NCI-H510A (cell line): ENCODE measurements around the gene TSC22D1.

Experiments
- DNase-seq: peaks from one replicate; lab custom pipeline; 2025; lab: John Stamatoyannopoulos, UW

TSC22D1 gene

DNA sequence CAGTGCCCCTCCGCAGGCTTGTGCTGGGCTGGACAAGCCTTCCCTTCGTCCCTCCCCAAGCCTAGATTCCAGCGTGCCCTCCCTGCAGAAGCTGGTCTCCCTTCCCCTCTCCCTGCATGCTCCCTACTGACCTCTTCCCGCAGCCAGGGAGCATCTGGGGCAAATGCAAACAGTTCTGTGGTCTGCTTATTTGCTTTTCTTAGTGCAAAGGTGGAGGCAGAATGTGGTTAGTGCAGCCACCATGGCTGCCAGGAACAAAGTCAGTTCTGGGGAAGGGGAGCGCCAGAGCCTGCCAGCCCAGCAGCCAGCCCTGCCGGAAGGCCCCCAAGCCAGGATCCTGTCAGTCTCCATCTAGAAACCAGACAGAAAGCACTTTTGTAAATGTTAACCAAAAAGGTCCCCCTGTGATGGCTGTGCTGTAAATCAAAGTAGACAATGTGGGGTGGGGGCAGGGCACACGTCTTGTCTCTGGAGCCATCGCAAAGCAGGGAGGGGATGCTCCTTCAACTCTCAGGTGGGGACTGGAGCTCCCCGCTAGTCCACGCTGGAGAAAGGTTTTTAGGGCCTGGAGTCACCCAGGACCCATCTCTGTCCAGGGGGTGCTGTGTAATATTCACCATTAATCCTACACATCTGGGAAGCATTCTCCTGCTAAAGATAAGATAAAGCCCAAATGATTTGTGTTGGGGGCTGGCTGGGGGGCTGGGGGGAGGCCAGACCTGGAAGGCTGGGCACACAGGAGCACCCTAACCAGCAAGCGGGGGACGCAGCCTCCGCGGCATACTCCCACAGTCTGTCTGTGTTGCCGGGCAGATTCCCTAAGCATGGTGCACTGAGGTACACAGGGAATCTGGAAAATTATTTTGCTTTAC, 171.6 kb downstream of the TSC22D1 start:
- no peak for DNase-seq

DNA sequence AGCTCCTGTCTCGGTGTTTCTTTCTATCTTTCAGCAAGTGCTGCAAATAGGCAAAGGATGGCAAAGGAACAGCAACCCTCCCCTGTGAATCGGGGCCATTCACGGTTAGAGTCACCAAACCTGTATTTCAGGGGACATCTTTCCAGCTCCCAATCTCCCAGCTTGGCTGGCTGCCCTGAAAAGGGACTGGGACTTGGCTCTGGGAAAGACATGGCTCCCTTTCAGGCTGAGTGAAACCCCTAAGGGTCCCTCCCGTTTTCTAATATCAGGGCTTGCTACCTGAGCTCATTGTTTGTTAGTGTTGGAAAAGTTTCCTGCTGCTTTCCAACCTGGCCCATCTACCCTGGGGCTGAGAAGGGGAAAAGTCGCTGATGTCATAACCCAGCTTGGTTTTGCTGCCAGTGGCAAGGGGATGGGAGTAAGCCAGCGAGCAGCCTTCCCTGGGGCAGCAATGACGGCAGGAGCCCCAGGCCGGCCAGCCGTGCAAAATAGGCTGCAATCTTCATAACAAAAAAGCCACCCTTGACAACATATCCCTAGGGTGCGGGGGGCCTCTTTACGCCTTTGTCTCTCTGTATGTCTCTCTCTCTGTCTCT, 172.6 kb downstream of the TSC22D1 start:
- DNase-seq: no peak

DNA sequence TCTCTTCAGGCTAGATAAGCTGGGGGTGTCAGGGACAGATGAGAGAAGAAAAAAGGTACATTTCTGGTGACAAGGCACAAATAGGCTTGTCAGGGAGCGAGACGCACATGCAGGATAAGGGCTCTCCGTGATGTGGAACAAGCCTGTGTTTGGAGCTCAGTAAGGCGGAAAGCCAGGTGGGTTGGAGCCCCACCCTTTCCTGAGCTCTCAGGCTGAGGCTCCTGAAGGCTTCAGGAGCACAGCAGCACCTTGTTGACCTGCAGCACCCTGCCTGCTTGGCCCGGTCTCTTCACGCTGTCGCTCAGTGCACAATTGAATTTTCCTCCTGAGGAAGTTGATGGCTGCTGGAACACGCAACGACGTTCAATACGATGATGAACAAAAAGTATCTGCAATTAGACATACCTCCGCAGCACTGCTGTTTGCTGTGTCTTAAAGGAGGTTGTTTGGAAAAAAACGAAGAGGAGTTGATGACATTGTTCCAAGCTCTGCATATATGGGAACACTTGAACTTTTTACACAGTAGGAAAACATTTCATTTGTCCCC, 173.2 kb downstream of the TSC22D1 start:
- no peak for DNase-seq

DNA sequence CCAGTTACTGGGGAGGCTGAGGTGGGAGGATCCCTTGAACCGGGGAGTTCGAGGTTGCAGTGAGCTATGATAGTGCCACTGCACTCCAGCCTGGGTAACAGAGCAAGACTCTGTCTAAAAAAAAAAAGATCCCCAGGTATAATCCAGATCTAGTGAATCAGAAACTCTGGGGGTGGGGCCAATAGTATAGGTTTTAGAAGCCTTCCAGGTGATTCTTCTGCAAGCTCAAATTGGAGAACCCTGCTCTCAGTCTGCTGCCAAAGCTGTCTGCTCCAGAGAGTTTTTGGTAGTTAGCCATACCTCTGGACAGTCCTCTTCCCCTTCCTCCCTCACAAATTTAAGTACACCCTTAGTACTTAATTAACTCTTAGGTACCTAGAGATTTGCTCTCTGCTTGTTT, 174.6 kb downstream of the TSC22D1 start:
- no peak for DNase-seq

DNA sequence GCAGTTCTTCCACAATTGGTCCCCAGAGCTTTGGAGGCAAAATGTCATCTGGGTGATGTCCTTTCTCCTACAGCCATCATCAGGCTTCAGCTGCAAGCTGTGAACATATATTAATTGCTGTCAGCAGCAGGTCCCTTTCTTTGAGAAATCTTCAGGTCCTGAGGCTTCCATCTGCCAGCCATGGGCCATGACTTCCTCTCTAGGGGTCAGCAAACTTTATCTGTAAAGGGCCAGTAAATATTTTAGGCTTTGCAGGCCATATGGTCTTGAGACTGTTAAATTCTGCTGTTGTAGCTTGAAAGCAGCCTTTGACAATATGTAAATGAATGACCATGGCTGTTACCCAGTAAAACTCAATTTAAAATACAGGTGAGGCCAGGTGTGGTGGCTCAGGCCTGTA, 175.4 kb downstream of the TSC22D1 start:
- DNase-seq: no peak

DNA sequence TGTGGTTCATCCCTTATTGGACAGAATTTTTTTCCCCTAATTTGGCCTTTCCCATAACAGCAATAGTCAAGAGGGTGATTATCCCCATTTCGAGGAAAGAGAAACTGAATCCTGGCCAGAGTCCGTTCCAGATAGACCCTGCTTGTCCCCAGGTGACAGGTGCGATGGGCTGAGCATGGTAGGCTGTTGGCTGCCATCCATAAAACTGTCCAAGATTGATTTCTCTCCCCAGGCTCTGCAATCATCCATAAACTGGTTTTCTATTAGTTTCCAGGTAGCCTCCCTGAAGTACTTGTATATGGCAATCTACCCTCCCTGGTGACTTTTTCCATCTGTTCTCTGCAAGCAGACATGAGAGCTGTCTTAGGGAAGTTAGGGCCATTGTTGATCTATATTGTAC, 177.1 kb downstream of the TSC22D1 start:
- DNase-seq: no peak

DNA sequence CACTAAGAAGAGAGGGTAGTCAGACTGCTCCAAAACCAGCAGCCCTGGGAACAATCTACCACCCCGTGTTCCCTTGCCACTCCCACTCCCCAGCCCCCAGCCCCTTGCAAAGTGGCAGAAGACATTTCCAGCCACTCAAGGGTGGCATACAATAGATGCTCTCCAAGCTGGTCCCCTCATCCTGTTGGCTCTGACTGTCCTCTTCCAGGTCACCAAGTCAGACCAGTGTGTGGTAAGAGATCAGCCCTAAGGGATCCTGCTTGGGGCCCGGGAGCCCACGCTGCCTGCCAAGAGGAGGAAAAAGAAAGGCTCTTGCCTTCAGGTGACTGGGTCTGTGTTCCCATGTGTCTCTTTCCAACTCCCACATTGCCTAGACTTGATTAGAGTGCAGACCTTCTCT, 177.5 kb downstream of the TSC22D1 start:
- no peak for DNase-seq

DNA sequence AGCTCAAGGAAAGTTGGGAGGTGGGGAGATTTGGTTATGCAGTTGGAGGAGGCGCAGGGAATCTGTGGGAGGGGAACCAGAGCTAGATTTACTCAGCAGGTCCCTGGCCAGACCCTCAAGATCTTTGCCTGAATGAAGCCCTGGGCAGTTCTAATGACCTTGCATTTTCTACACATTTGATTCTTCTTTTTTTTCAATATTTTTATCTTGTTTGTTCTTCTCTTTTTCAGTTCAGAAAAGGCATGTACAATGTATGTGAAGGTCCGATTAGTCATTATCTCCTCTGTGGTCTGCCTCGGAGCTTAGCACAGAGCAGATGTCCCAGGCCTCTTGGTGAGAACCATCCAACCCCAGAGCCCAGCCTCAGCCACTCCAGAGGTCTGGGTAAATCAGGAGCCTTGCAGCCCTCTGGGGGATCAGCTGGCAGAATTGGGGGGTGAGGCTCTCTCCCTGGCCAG, 178.3 kb downstream of the TSC22D1 start:
- no peak for DNase-seq

DNA sequence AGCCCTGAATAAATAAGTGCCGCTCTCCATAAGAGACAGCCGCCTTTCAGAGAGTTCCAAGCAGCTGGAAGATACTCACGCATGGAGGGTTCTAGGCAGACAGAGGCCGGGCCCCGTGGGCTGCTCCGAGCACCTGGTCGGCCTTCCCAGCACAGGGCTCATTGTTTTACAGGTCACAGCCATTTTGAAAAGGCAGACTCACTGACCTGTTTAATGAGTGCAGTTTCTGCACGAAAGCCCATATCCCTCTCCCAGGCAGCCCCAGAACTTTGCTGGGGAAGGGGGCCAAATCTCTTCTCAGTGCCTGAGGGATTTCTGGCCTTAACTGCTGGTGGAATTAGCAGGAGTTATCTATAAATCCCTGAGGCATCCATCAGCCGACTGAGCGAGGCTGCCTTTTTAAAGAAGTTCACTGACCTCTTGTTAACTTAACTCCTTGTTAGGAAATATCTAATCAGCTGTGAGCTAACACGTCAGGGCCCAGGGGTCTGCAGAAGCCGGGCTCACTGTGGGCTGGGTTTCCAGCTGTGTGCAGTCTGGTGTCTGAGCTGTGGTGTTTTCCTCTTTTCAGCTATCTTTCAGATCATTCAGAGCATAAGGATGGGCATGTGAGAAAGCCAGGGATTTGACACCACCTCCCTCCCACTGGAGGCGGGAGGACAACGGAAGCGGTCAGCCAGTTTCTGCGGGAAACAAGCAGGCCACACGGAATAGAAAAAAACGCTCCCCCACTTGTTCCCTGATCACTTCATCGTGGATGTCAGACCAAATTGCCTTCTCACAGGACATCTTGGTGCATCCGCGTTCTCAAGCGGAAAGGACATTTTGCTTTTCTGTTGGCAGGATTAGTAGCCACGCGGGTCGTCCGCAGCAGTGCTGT, 179.2 kb downstream of the TSC22D1 start:
- no peak for DNase-seq

DNA sequence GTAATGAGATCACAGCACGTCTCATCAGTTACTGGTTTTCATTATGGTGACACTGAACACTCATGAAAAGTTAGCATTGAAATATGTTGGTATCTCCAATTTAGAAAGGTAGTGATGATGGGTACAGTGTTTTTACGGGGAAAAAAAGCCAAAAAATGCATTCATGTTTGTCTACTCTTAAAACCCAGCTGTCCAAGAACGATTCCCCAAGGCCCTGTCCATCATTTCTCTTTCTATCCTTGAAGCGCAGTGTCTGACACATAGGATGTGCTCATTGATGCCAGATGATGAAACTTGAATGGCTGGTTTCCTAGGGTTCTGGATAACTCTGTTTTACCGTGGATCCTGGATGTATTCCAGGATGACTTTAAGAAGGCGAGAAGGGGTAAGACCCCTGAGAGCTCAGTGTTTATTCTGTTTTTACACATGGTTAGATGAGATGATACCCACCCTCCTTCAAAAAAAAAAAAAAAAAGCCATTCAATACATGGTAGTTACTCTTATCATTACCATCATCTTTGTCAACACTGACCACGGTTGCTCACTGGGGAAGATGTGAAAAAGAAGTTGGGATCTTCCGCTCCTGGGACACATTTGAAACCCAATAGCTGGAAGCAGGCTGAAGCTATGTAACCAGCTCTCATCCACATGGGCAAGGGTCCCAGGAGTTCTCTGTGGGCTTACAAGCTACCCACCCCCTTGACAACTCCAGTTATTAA, 180.0 kb downstream of the TSC22D1 start:
- no peak for DNase-seq

DNA sequence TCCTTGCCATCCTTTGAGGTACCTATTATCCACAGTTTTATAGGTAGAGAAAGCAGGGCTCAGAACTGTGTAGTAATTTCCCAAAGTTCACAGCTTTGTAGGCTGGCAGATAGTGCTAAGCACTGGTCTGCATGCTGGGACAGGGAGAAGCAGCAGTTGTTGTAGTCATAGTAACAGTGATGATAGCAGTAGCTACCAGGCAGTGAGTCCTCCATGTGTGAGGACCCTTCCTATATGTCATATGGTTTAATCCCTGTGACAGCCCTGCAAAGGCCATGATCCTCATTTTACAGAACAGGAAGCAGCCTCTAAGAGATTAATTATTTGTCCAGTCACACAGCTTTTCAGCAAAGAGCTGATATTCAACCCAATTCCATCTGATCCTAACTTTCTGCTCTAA, 181.5 kb downstream of the TSC22D1 start:
- no peak for DNase-seq

DNA sequence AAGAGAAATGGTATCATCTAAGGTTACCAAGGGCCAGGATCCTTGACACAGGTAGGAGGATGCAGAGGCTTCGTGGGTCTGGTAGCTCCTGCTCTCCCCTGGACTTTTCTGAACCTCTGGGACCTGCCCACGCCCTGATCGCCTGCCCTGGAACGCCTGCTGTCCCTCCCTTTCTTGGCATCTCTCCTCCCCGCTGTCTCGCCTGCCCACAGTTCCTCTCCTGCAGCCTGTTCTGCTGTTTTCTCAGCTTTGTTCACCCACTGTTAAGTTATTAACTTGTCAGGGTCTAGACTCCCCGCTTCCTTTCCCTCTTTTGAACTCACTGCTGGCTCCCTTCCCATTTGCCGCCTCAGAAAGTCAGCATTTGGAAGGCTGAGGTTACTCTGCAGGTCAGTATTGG, 182.7 kb downstream of the TSC22D1 start:
- DNase-seq: no peak

DNA sequence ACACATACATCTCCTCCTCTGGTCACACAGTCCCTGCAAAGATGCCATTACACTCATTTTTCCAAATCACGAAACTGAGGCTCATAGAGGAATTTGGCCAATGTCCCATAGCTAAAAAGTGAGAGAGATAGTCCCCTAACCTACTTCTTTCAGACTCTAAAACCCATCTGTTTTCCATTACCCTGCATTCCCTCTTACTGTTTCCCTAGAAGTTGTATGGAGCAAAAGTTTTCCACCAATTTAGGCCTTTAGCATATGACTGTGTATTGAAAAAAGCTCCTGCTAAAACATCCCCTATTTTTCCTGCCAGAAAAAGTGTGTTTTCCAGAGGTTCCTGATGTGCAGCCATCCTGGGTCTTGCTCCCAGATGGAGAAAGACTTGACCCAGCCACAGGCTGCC, 186.3 kb downstream of the TSC22D1 start:
- DNase-seq: no peak

DNA sequence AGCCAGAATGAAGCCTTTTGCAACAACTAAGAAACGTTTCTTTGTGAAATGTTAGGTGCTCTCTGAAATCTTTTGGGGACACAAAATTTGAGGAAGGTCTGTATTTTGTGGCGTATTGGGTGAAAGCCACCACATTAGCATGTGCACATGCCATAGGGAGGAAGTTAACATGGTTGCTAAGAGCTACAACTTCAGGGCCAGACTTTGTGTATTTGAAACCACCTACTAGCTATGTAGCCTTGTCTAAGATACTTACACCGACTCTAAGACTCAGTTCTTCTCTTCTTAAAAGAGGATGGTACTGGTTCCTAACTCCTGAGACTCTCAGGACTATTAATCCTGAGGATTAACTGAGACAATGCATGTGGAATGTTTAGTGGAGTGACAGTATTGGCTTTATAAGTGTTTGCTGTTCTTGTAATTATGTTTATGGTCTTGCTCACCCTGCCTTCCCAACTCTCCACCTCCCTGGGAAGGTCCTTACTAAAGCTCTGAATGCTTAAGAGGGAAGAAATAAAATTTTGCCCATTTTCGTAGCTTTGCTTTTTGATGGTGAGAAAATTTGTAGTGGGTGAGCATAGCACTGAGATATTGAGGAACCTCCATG, 187.0 kb downstream of the TSC22D1 start:
- DNase-seq: no peak

DNA sequence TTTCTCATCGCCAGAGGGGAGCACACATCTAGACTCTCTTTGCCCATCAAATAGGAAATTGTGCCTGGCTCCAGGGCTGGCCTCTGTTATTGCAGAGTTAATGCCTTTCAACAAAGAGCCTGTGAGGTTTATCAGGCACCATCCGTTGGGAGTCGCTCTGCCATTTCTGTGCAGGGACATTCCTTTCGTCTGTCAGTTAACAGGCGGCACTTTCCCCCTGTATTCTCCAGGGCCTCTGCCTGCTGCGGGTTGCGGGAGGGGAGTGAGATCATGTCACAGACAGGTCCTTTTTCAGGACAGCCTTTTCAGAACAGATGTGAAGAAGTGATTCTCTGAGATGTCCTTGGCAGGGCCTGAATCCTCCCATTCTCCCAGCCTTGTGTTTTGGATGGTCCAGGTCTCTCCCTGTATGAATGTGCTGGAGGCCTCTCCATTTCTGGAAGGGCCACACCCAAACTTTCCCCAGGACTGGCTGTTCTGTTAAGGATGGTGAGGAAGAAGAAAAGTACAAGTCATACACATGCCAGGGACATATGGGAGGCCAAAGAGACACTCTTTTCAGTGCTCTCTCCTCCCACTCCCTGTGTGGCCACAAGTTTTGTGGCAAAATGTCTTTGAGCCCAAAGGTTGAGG, 187.6 kb downstream of the TSC22D1 start:
- DNase-seq: no peak

DNA sequence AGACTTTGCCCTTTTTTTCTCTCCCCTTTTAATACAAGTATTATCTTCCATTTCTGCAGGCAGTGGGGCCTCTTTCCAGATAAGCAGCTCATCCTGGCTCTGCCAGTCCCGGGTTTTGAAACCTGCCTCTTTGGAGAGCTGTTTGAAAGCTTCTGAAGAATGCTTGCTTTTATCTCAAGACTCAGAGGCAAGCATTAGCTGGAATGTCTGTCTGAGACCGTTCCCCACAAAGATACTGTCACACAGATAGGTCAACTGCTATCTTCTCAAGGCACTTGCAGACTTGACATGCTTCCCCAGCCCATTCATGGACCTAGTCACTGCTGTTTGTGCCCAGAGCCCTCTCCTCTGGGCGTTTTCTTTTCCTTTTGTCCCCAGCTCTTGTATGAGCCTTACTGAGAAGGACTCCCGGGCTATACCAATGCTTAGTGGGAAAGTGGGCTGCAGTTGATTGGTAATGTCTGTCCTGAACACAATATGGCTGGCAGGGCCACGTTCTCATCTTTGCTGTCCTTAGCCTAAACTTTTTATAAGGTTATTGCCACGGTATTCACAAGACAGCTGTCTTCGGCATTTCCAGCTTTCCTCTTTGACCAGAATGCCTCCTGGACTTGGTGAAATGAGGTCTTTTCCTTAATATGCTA, 189.1 kb downstream of the TSC22D1 start:
- no peak for DNase-seq

DNA sequence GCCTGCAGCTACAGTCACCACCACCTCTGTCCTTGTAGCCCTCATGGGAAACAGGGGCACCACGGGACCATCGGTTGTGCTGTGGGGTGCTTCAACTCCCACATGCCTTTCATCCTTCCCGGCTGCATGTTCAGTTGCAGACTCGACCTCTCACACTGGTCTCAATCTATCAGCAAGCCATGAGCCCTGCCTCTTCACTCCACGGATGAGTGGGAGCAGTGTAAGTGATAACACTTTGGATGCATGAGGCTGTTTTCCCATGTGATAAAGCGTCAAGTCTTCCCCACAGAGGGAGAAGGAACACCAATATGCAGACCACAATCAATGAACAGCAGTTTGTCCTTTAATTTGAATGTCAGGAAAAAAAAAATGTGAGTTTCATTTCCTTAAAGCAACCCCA, 190.3 kb downstream of the TSC22D1 start:
- DNase-seq: no peak

DNA sequence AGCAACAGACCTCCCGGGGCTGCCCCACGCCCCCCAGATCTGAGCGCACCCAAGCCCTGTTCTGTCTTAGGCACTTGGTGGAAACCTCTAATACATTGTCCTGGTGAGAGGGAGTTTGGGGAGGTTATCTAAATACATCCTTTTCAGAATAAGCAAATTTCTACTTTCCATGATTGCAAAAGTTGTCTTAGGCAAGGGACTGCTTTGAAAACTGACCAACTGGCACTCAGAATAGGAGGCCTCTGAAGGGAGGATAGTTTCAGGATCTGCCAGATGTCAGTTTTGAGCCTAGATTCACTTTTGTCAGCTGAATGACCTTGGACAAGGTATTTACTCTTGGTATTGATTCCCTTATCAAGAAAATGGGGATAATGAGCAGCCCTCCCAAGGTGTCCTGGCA, 190.7 kb downstream of the TSC22D1 start:
- DNase-seq: no peak

DNA sequence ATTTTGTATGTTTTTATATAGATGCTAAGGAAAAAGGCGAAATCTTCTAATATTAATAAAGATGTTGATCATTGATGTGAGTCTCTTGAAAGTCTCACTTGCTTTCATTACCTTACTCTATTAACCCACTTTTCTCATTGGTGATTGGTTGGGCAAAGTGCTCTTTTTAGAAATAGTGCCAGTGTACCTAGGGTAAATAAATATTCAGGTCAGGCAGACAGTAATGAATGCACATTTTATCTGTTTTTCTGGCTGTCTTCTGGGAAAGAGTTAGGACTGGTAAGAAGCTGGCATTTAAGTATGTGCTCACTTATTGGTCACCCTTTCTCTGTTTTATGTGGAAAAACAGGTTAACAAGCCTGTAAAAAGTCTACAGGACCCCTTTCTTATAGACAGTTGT, 191.4 kb downstream of the TSC22D1 start:
- no peak for DNase-seq

DNA sequence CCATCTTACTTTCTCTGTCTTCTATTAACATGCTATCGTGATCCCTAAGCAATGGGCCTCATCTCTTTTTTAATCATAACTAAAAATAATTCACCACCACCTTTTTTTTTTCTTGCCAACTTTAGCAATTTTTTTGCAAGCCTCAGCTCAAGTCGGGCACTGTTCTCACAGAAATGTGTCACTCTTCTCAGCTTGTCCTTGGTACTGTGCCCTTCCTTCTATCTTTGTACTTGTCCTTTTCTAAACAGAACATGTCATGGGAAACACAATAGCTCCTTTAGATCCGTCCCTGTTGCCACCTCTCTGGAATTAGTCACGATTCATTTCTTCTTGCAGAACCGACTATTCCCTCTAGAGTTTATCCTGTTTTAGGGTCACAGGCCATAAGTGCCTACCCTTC, 192.2 kb downstream of the TSC22D1 start:
- DNase-seq: no peak
